H1 (cell line): ENCODE data around the gene USP24. TPM values are rescaled to one million over a fixed set of nuclear protein-coding genes. Genes with fewer than 3 reads are reported as not detected.

Experiments used
- CTCF ChIA-PET: fragments of 300-600 bp; sonication (Branson Sonifier 250); formaldehyde crosslinking; loops from one replicate; lab custom pipeline; 2021; ENCODE audit not compliant: partially characterized antibody; lab: Charles Lee
- POLR2A ChIA-PET: fragments of 300-600 bp; sonication (Branson Sonifier 250); formaldehyde crosslinking; loops from one replicate; lab custom pipeline; 2021; ENCODE audit warnings: inconsistent platforms; ENCODE audit not compliant: partially characterized antibody; lab: Charles Lee
- DNase-seq, 2 experiments: peaks; one replicate each; pipeline versions ENCODE4 v3.0.0 to v3.0.0-alpha.2; 2010 to 2022; ENCODE audit warnings: low spot score in 2 of 2, low read depth in 1 of 2, mixed read lengths in 1 of 2
- FAIRE-seq: peaks from 2 replicates; lab custom pipeline; 2011; peaks lifted over from hg19 to GRCh38; lab: Jason Lieb, UNC
- H2AFZ ChIP-seq: 2 replicates; pipeline ENCODE4 v1.8.1; 2012; ENCODE audit warnings: low read length, inconsistent platforms
- H2AK5ac ChIP-seq: 2 replicates; pipeline ENCODE4 v1.6.1; 2013; ENCODE audit warnings: low read depth, low read length
- H2BK120ac ChIP-seq: replicated peaks from 2 replicates; pipeline ENCODE3; 2013; ENCODE audit warnings: low read depth, low read length, inconsistent platforms
- H2BK12ac ChIP-seq: 2 replicates; pipeline ENCODE4 v1.6.1; 2013; ENCODE audit warnings: low read depth, low read length
- H2BK15ac ChIP-seq: 2 replicates; pipeline ENCODE4 v1.6.1; 2013; ENCODE audit warnings: low read length
- H2BK20ac ChIP-seq: 2 replicates; pipeline ENCODE4 v1.6.1; 2013; ENCODE audit warnings: low read length
- H2BK5ac ChIP-seq: 2 replicates; pipeline ENCODE4 v1.6.1; 2013; ENCODE audit warnings: low read depth, low read length
- H3K14ac ChIP-seq: 2 replicates; pipeline ENCODE4 v1.6.1; 2013; ENCODE audit warnings: inconsistent platforms; ENCODE audit not compliant: insufficient read length
- H3K18ac ChIP-seq: 2 replicates; pipeline ENCODE4 v1.6.1; 2013; ENCODE audit warnings: low read length; ENCODE audit errors: extremely low read depth
- H3K23ac ChIP-seq: 2 replicates; pipeline ENCODE4 v1.6.1; 2013; ENCODE audit warnings: inconsistent platforms; ENCODE audit not compliant: insufficient read length
- H3K23me2 ChIP-seq: 2 replicates; pipeline ENCODE4 v1.6.1; 2013; ENCODE audit warnings: low read depth, low read length
- H3K27ac ChIP-seq: 2 replicates; pipeline ENCODE4 v1.6.1; 2011; ENCODE audit warnings: low read depth, low read length, inconsistent platforms
- H3K27me3 ChIP-seq, 4 experiments: replicated peaks in 1 of 4; 1 replicate in 1 of 4; 2 replicates in 3 of 4; pipeline versions ENCODE4 v1.6.1 to v1.8.1; 2011 to 2013; ENCODE audit warnings: low read length in 3 of 4, mild to moderate bottlenecking in 3 of 4, inconsistent platforms in 2 of 4, mixed read lengths in 2 of 4, moderate library complexity in 1 of 4; ENCODE audit not compliant: control insufficient read depth in 3 of 4, insufficient read depth in 3 of 4; ENCODE audit errors: extremely low read depth in 1 of 4
- H3K36me3 ChIP-seq, 4 experiments: 2 replicates each; pipeline versions ENCODE4 v1.6.1 to v1.8.1; 2011 to 2013; ENCODE audit warnings: mild to moderate bottlenecking in 4 of 4, low read length in 3 of 4, moderate library complexity in 2 of 4, control low read depth in 1 of 4, inconsistent platforms in 1 of 4; ENCODE audit not compliant: insufficient read depth in 4 of 4, control insufficient read depth in 2 of 4
- H3K4ac ChIP-seq: replicated peaks from 2 replicates; pipeline ENCODE3; 2013; ENCODE audit warnings: low read length, low read depth, mixed read lengths, inconsistent platforms; ENCODE audit not compliant: insufficient read length
- H3K4me1 ChIP-seq, 4 experiments: replicated peaks in 1 of 4; 1 replicate in 1 of 4; 2 replicates in 3 of 4; pipeline versions ENCODE4 v1.6.1 to v1.8.1; 2011 to 2013; ENCODE audit warnings: low read length in 3 of 4, inconsistent platforms in 2 of 4, mixed read lengths in 1 of 4; ENCODE audit not compliant: insufficient read depth in 4 of 4, control insufficient read depth in 3 of 4
- H3K4me2 ChIP-seq, 2 experiments: 2 replicates each; pipeline versions ENCODE4 v1.6.1 to v1.8.1; 2011 to 2013; ENCODE audit warnings: low read depth in 2 of 2, low read length in 2 of 2, control low read depth in 1 of 2, inconsistent platforms in 1 of 2, mild to moderate bottlenecking in 1 of 2; ENCODE audit not compliant: insufficient read depth in 1 of 2
- H3K4me3 ChIP-seq, 4 experiments: fragments of 200-600, 300-600 bp in 1 of 4; sonication (generic), shearing (Covaris generic), sonication (Bioruptor Twin) in 1 of 4; 2 replicates each; pipeline versions ENCODE4 v1.5.1 to v1.8.1; 2011 to 2016; ENCODE audit warnings: low read length in 4 of 4, low read depth in 3 of 4, control low read depth in 2 of 4, inconsistent platforms in 2 of 4, mild to moderate bottlenecking in 2 of 4, mixed read lengths in 1 of 4, moderate library complexity in 1 of 4; ENCODE audit not compliant: insufficient read depth in 2 of 4; ENCODE audit errors: extremely low read depth in 1 of 4
- H3K56ac ChIP-seq: replicated peaks from 2 replicates; pipeline ENCODE3; 2013; ENCODE audit warnings: low read depth, mild to moderate bottlenecking, mixed read lengths, low read length, inconsistent platforms; ENCODE audit not compliant: insufficient read length
- H3K79me1 ChIP-seq: 2 replicates; pipeline ENCODE4 v1.6.1; 2013; ENCODE audit warnings: low read depth, low read length, control low read depth
- H3K79me2 ChIP-seq, 2 experiments: 2 replicates each; pipeline versions ENCODE4 v1.6.1 to v1.8.1; 2012 to 2013; ENCODE audit warnings: low read length in 2 of 2, mild to moderate bottlenecking in 2 of 2, inconsistent platforms in 1 of 2; ENCODE audit not compliant: insufficient read depth in 2 of 2, control insufficient read depth in 1 of 2
- H3K9ac ChIP-seq, 4 experiments: replicated peaks in 1 of 4; 1 replicate in 1 of 4; 2 replicates in 3 of 4; pipeline versions ENCODE4 v1.6.1 to v1.8.1; 2011 to 2013; ENCODE audit warnings: low read depth in 3 of 4, low read length in 3 of 4, control low read depth in 2 of 4, mild to moderate bottlenecking in 2 of 4, moderate library complexity in 2 of 4, inconsistent platforms in 1 of 4; ENCODE audit errors: extremely low read depth in 1 of 4
- H3K9me3 ChIP-seq, 2 experiments: 2 replicates each; pipeline versions ENCODE4 v1.6.1 to v1.8.1; 2012 to 2013; ENCODE audit warnings: mild to moderate bottlenecking in 2 of 2, moderate library complexity in 2 of 2, control low read depth in 1 of 2, inconsistent platforms in 1 of 2, low read depth in 1 of 2, low read length in 1 of 2, mixed read lengths in 1 of 2; ENCODE audit not compliant: insufficient read depth in 2 of 2
- H4K20me1 ChIP-seq, 2 experiments: replicated peaks in 1 of 2; 2 replicates each; pipeline versions ENCODE3 to v1.8.1; 2011 to 2013; ENCODE audit warnings: inconsistent platforms in 2 of 2, low read length in 2 of 2, mild to moderate bottlenecking in 1 of 2; ENCODE audit not compliant: insufficient read depth in 2 of 2, control insufficient read depth in 1 of 2
- H4K5ac ChIP-seq: 2 replicates; pipeline ENCODE4 v1.6.1; 2013; ENCODE audit warnings: low read length, low read depth, mixed read lengths, inconsistent platforms; ENCODE audit not compliant: insufficient read length
- H4K8ac ChIP-seq: 2 replicates; pipeline ENCODE4 v1.8.0; 2013; ENCODE audit warnings: mild to moderate bottlenecking, moderate library complexity, low read length, inconsistent platforms; ENCODE audit not compliant: insufficient read depth; ENCODE audit errors: extremely low read depth
- H4K91ac ChIP-seq: replicated peaks from 2 replicates; pipeline ENCODE3; 2013; ENCODE audit warnings: low read length, mixed read lengths, inconsistent platforms; ENCODE audit not compliant: insufficient read length
- CBX8 ChIP-seq: fragments of 300-800, 300-1000 bp; sonication (generic); IDR thresholded peaks from 2 replicates; pipeline ENCODE4 v1.7.1; 2016; ENCODE audit warnings: low read depth, low read length, borderline replicate concordance
- CHD1 ChIP-seq: IDR thresholded peaks from 2 replicates; pipeline ENCODE4 v1.6.1; 2012; ENCODE audit warnings: low read depth, low read length, improper control_type of control experiment
- GABPA ChIP-seq: IDR thresholded peaks from 2 replicates; pipeline ENCODE4 v1.6.1; 2011; ENCODE audit warnings: mild to moderate bottlenecking, low read length, moderate library complexity, borderline replicate concordance; ENCODE audit not compliant: insufficient read depth
- JUN ChIP-seq: IDR thresholded peaks from 2 replicates; pipeline ENCODE4 v1.6.1; 2011; ENCODE audit warnings: low read depth, mild to moderate bottlenecking, improper control_type of control experiment, low read length
- RAD21 ChIP-seq, 2 experiments: IDR thresholded peaks in 1 of 2; conservative IDR thresholded peaks in 1 of 2; 2 replicates each; pipeline ENCODE4 v1.6.1; 2011; ENCODE audit warnings: low read depth in 2 of 2, low read length in 2 of 2, improper control_type of control experiment in 1 of 2, inconsistent platforms in 1 of 2, mild to moderate bottlenecking in 1 of 2, moderate library complexity in 1 of 2
- SP4 ChIP-seq: IDR thresholded peaks from 2 replicates; pipeline ENCODE4 v1.6.1; 2012; ENCODE audit warnings: low read length, inconsistent platforms
- WGBS, 2 experiments: shearing (Covaris generic) in 1 of 2; methylation state at CpG; one replicate each; pipeline versions ENCODE4 v1.1.6 to v1.1.7; 2013 to 2015; ENCODE audit warnings: low lambda C conversion rate in 2 of 2, mixed read lengths in 2 of 2, inconsistent platforms in 1 of 2, low coverage in 1 of 2, missing lambda C conversion rate in 1 of 2; ENCODE audit not compliant: insufficient replicate concordance in 2 of 2, insufficient coverage in 1 of 2, insufficient read length in 1 of 2; ENCODE audit errors: extremely low coverage in 1 of 2, missing lambda C conversion rate in 1 of 2; 5-methylcytosine and 5-hydroxymethylcytosine counted together
- polyA plus RNA-seq, 7 experiments: library from polyadenylated mRNA; depleted of rRNA in 3 of 7; stranded (reverse) in 5 of 7; unstranded in 2 of 7; fragments of >200 nt in 5 of 7; fragments of 200-250 nt in 2 of 7; gene quantifications; 1 replicate in 5 of 7; 2 replicates in 1 of 7; 4 replicates in 1 of 7; pipeline versions ENCODE4 v1.2.1 to v1.2.3, GENCODE V29; 2011 to 2013; ENCODE audit warnings: missing spikeins in 2 of 7, mixed read lengths in 2 of 7
- total RNA-seq: library from RNA; stranded (reverse); fragmentation: NEBNext Ultra II Directional; extraction: Animal tissue kit (Norgen Biotek cat#: 25700); gene quantifications from 2 replicates; pipeline ENCODE4 v1.2.1, GENCODE V29; 2021

USP24 gene
- total and polyA plus RNA-seq, 2 of the 8 experiments (the other 6 are each of a cell fraction or from before 2014, with no cell fraction given) = 11.1 to 34.6 TPM

DNA sequence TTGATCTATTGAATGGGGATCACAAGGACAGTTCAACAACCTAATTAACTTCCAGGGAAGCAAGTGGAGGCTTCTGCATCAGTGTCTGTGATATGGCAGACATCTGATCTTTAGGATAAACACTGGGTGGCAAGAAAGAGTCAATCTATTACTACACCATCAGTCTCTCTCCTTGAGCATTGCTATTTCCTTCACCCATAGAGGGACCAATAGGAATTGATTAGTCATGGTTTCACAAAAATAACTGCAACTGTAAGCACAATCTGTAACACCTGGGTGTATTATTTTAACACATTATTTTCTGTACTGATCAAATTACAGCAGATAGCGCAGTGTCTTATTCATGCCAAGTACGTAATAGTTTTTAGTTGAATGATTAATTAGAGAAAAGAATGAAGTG, 50.3 kb downstream of the USP24 start:
- no peak for FAIRE-seq
- Histone ChIP-seq H2BK120ac (no peak overlapping the region), H2BK5ac (no peak overlapping the region), H3K4me3 (no peak overlapping the region), H2BK15ac (no peak overlapping the region), H4K5ac (no peak overlapping the region), H3K23ac (no peak overlapping the region), H3K4me1 (peaks cover 0 to 4% (median 0%) of the 10 kb centered on the region in 4 experiments; a peak in 2 of 7 replicates), H2BK12ac (no peak overlapping the region), H3K9me3 (no peaks in the 10 kb centered on the region), H3K27me3 (no peaks in the 10 kb centered on the region), H3K36me3 (peaks cover 0 to 18% (median 5%) of the 10 kb centered on the region in 4 experiments; a peak in 5 of 8 replicates), H4K20me1 (no peaks in the 10 kb centered on the region), H4K91ac (no peak overlapping the region), H3K14ac (no peak overlapping the region), H3K56ac (no peak overlapping the region), H3K9ac (no peak overlapping the region), H3K79me1 (no peaks in the 10 kb centered on the region), H2BK20ac (no peak overlapping the region), H3K79me2 (no peaks in the 10 kb centered on the region), H2AK5ac (no peak overlapping the region), H3K4ac (no peak overlapping the region), H3K23me2 (no peaks in the 10 kb centered on the region), H2AFZ (no peak overlapping the region), H4K8ac (no peak overlapping the region), H3K27ac (no peak overlapping the region), H3K18ac (no peak overlapping the region), H3K4me2 (no peak overlapping the region)
- ChIA-PET CTCF (interaction anchor here (1.7 kb wide), 1 partner anchor 112 kb away, joined by 5 read pairs; no protein-coding TSS in a partner anchor), POLR2A (no interaction called here)
- no peak for DNase-seq
- WGBS, 2 experiments = 96% methylated on average over 2 of the region's 2 CpGs; no CpG with 5 or more reads in 1 of the 2 experiments
- TF ChIP-seq SP4 = no peak
- no peak for TF ChIP-seq CHD1
- TF ChIP-seq CBX8 = no peak
- TF ChIP-seq RAD21 (IDR thresholded peaks at IDR 0.05 in 1 of 2, conservative IDR thresholded peaks at IDR 0.05 in 1 of 2; ENCODE audit: low read depth in 2 of 2, low read length in 2 of 2) = no peak
- TF ChIP-seq JUN = no peak
- no peak for TF ChIP-seq GABPA
- TF ChIP-seq, all 59 proteins: peak for 0
